NCI-H2029 (cell line): ENCODE measurements around the gene COL6A2.
"Not testable (repeated sequence)": the region's sequence is repeated elsewhere in the genome, so short reads cannot be mapped to it uniquely, and the experiment has no call there.

ENCODE experiments used
- DNase-seq: peaks from one replicate; lab custom pipeline; 2025; lab: John Stamatoyannopoulos, UW

Gene COL6A2

GRCh38 chr21:46176443-46177129 is 78.7 kb downstream of the COL6A2 start:
- not testable (repeated sequence) for DNase-seq

GRCh38 chr21:46178961-46179360 is 81.0 kb downstream of the COL6A2 start:
- DNase-seq: no peak
